D721Med (cell line): ENCODE results near the gene NUDT3.
A peak's percentile ranks its signal among the peaks of the same experiment; 100 is the strongest.
"Not testable (repeated sequence)": the region's sequence is repeated elsewhere in the genome, so short reads cannot be mapped to it uniquely, and the experiment has no call there.

ENCODE experiments used
- DNase-seq: peaks from one replicate; pipeline ENCODE4 v3.0.0; 2011; ENCODE audit warnings: low spot score; ENCODE audit not compliant: insufficient read length
- FAIRE-seq: peaks from 2 replicates; lab custom pipeline; 2011; peaks lifted over from hg19 to GRCh38; lab: Jason Lieb, UNC
- CTCF ChIP-seq: IDR thresholded peaks from 2 replicates; pipeline ENCODE4 v1.5.1; 2012; ENCODE audit warnings: mild to moderate bottlenecking, control low read depth; ENCODE audit not compliant: insufficient read depth; ENCODE audit errors: missing control alignments

Gene NUDT3

DNA sequence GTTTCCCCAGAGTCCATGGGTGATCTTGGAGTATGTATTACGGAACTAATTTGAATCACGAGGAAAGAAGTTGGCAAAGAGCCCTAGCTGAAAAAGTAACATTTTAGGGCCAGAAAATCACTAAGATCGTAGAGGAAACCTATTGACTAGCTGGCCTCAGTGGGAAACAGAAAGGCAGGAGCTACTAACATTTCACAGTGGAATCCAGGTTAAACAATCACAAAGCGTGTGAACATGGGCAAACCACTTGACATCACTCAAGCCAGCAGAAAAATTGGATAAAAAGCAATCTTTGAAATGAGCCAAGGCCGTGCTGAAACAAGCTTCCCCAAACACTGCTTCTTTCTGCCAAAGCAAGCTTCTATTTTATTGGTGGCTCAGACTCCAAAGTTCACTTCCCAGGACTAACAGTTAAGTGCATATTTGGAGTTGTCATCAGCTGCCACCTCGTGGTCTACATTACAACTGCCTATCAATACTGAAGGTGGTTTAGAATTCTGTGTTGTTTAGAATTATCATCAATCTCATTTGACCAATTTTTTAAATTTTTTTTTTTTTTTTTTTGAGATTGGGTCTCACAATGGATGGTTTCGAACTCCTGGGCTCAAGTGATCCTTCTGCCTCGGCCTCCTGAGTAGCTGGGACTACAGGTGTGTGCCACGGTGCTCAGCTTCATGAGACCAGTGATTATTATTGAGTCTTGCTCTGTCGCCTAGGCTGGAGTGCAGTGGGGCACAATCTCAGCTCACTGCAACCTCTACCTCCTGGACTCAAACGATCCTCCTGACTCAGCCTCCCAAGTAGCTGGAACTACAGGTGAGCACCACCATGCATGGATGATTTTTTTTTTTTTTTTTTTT lies 22.8 kb upstream of the NUDT3 start:
- no peak for FAIRE-seq
- DNase-seq = no peak

DNA sequence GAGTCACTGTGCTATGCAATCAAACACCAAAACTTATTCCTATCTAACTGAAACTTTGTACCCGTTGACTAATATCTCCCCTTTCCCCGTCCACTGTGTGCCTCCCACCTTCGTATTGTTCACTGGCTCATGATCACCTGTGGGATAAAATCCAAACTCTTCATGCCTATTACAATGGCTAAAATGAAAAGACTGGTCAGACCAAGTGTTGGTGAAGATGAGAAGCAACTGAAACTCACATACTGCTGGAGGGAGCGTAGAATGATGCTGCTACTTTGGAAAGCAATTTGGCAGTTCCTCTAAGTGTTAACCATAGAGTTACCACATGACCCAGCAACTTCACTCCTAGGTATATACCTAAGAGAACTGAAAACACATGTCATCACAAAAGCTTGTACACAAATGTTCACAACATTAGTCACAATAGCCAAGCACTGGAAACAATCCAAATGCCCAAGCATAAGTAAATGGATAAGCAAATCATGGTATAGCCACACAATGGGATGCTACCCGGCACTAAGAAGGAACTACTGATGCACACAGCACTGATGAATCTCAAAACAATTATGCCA lies 20.3 kb upstream of the NUDT3 start:
- FAIRE-seq = no peak
- no peak for DNase-seq
- TF ChIP-seq CTCF = no peak

More for the DNA sequence above, 22.8 kb upstream of the NUDT3 start:
- peak; percentile 68 for TF ChIP-seq CTCF

DNA sequence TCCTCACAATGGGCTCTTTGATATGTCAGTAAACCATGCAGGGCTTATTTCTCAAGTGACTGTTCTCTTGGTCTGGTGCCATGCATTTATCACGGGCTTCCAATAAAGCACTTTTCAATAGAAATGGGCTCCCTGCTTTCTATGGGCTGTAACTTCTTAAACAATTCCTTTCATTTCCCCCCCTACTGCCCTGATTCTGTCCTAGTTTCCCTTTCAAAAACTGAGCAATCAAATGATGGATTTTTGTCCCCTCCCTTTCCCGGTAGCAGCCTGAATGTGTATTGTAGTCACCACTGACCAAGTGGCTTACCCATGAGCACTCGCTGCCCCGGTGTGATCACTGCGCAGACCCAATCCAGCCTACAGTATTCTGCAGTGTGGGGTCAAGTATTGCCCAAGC lies 19.5 kb upstream of the NUDT3 start:
- no peak for FAIRE-seq
- TF ChIP-seq CTCF = no peak
- no peak for DNase-seq

- DNase-seq, FAIRE-seq: not testable (repeated sequence)
Observed at GRCh38 chr6:34407915-34408314, 15.4 kb upstream of the NUDT3 start.

DNA sequence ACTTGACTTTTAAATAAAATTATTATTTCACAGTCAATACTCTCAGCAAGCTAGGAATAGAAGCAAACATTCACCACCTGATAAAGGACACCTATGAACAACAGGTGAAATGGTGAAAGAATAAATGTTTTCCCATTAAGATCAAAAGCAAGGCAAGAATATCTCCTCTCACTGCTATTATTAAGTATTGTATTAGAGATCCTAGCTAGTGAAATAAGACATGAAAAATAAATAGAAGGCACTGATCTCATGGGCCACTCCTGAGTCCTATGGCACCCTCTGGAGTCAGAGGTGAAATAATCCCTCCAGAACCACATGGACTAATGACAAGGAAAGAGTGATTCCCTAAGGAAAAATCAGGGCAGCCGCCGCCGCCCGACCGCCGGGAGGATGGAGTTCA lies 4.0 kb upstream of the NUDT3 start:
- FAIRE-seq (no peak), DNase-seq (no peak)
- no peak for TF ChIP-seq CTCF

DNA sequence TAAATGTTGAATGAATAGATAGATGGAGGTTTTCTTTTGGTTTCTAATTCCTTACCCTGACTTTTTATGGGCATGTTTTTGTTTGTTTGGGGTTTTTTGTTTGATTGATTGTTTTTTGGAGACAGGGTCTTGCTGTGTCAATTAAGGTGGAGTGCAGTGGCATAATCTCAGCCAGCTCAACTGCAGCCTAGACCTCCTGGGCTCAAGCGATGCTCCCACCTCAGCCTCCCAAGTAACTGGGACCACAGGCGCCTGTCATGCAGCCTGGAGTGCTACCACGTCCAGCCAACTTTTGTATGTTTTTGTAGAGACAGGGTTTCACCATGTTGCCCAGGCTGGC lies 1.5 kb upstream of the NUDT3 start:
- no peak for TF ChIP-seq CTCF
- no peak for FAIRE-seq

DNA sequence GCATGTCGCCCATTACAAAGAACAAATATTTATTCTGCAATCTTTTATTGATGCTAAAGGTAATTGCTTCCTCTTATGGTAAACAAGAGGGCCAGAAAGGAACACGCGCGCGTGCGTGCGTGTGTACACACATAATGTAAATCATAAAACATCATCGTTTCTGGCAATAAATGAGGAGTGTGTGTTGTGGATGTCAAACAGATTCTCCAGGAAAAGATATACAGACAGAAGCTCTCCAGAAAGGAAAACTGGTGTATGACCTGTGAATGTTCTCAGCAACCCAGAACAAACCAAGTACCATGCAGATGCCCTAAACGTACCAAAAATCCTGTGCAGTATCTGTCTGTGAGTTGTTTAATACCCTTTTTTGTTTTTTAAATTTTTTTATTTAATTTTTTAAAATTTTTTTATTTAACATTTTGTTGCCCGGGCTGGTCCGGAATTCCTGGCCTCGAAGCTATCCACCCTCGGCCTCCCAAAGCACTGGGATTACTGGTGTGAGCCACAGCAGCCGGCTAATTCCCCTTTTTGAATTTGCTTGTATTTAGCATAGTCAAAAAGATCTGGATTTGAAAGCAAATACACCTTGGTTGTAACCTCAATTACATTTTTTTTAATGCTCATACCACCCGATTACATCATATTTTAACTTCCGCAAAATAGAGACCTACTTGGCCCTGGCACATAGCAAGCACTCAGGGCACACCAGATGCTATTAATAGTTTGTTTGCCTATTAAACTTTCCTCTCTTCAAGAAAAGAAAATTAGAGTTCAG lies 909 bp upstream of the NUDT3 start:
- no peak for TF ChIP-seq CTCF
- no peak for FAIRE-seq
- DNase-seq = no peak

More for the DNA sequence above, 1.5 kb upstream of the NUDT3 start:
- DNase-seq = no peak
